A549 (cell line): Measurements from ENCODE around the gene MAP6D1. TPM values are rescaled to one million over a fixed set of nuclear protein-coding genes. Genes with fewer than 3 reads are reported as not detected.

ENCODE experiments used
- ATAC-seq, 2 experiments: fragments of 200-7000 bp in 1 of 2; fragments of >200 bp in 1 of 2; cut with Nextera tagmentation in 1 of 2; cut with Tn5 transposase in 1 of 2; 3 replicates each; pipeline versions ENCODE4 v1.8.0 to v1.9.1; 2018 to 2020; ENCODE audit warnings: mild to moderate bottlenecking in 1 of 2, moderate library complexity in 1 of 2
- CTCF ChIA-PET: fragments of 300-600 bp; sonication (Branson Sonifier 250); formaldehyde crosslinking; extraction: SDS; loops from one replicate; lab custom pipeline; 2021; ENCODE audit warnings: antibody characterized with exemption, inconsistent platforms; lab: Yijun Ruan, JAX
- POLR2A ChIA-PET: fragments of 350-600 bp; formaldehyde crosslinking; extraction: SDS; loops from one replicate; lab custom pipeline; 2021; ENCODE audit warnings: antibody characterized with exemption, inconsistent platforms; lab: Yijun Ruan, JAX
- DNase-seq, 2 experiments: peaks; one replicate each; pipeline versions ENCODE4 v3.0.0 to v3.0.0-alpha.2; 2011 to 2016; ENCODE audit warnings: low read depth in 1 of 2, low spot score in 1 of 2
- FAIRE-seq: peaks from 2 replicates; lab custom pipeline; 2011; peaks lifted over from hg19 to GRCh38; lab: Jason Lieb, UNC
- H3K27ac ChIP-seq, 2 experiments: fragments of >200 bp; sonication (Bioruptor Twin); formaldehyde crosslinking; 3 replicates each; pipeline ENCODE4 v1.5.1; 2016 to 2017
- H3K4me1 ChIP-seq: fragments of >200 bp; sonication (Bioruptor Twin); formaldehyde crosslinking; 3 replicates; pipeline ENCODE4 v1.6.1; 2016
- H3K4me2 ChIP-seq: fragments of >200 bp; sonication (Bioruptor Twin); formaldehyde crosslinking; 3 replicates; pipeline ENCODE4 v1.6.1; 2016
- H3K4me3 ChIP-seq: fragments of >200 bp; sonication (Bioruptor Twin); formaldehyde crosslinking; 3 replicates; pipeline ENCODE4 v1.5.1; 2016
- H3K9me3 ChIP-seq: fragments of >200 bp; sonication (Bioruptor Twin); formaldehyde crosslinking; 3 replicates; pipeline ENCODE4 v1.6.1; 2016
- ATOH8 ChIP-seq: fragments of 250-450 bp; sonication (Bioruptor Pico); IDR thresholded peaks from 2 replicates; pipeline ENCODE4 v1.5.0; 2020; ENCODE audit warnings: low read depth, mild to moderate bottlenecking, moderate library complexity
- CBX8 ChIP-seq: fragments of 200-600 bp; sonication (generic); IDR thresholded peaks from 2 replicates; pipeline ENCODE4 v1.6.1; 2016
- CHD2 ChIP-seq: fragments of 150-350 bp; IDR thresholded peaks from 2 replicates; pipeline ENCODE4 v1.6.1; 2014; ENCODE audit warnings: low read length; ENCODE audit not compliant: partially characterized antibody
- CHD4 ChIP-seq: fragments of 200-600 bp; sonication (generic); IDR thresholded peaks from 2 replicates; pipeline ENCODE4 v1.6.1; 2016; ENCODE audit warnings: antibody characterized with exemption, mild to moderate bottlenecking, borderline replicate concordance
- CTCF ChIP-seq: fragments of >200 bp; sonication (Bioruptor Twin); formaldehyde crosslinking; IDR thresholded peaks from 3 replicates; pipeline ENCODE4 v1.5.1; 2016
- EHMT2 ChIP-seq: fragments of 200-600 bp; sonication (generic); IDR thresholded peaks from 2 replicates; pipeline ENCODE4 v1.6.1; 2016; ENCODE audit warnings: antibody characterized with exemption, low read depth, mild to moderate bottlenecking, moderate library complexity
- ELK1 ChIP-seq: fragments of 150-350 bp; IDR thresholded peaks from 2 replicates; pipeline ENCODE4 v1.6.1; 2014; ENCODE audit warnings: low read depth, mild to moderate bottlenecking, low read length
- EP300 ChIP-seq, 2 experiments: fragments of >200 bp; sonication (Bioruptor Twin); formaldehyde crosslinking; IDR thresholded peaks; 2 replicates in 1 of 2; 3 replicates in 1 of 2; pipeline ENCODE4 v1.6.1; 2016 to 2017
- FOSB ChIP-seq: fragments of 250-450 bp; sonication (Bioruptor Pico); IDR thresholded peaks from 2 replicates; pipeline ENCODE4 v1.5.0; 2020; ENCODE audit warnings: mild to moderate bottlenecking, moderate library complexity
- HES2 ChIP-seq: fragments of >200 bp; sonication (Bioruptor Twin); formaldehyde crosslinking; IDR thresholded peaks from 2 replicates; pipeline ENCODE4 v1.6.1; 2016
- HOXA7 ChIP-seq: fragments of 250-450 bp; sonication (Bioruptor Pico); IDR thresholded peaks from 2 replicates; pipeline ENCODE4 v1.5.0; 2020; ENCODE audit warnings: mild to moderate bottlenecking, moderate library complexity
- JUN ChIP-seq, 2 experiments: fragments of >200 bp; sonication (Bioruptor Twin); formaldehyde crosslinking; IDR thresholded peaks; 2 replicates in 1 of 2; 3 replicates in 1 of 2; pipeline ENCODE4 v1.6.1; 2016 to 2017
- MAX ChIP-seq: IDR thresholded peaks from 2 replicates; pipeline ENCODE4 v1.6.1; 2012
- MAZ ChIP-seq: fragments of 150-350 bp; IDR thresholded peaks from 2 replicates; pipeline ENCODE4 v1.6.1; 2014; ENCODE audit warnings: antibody characterized with exemption, low read depth, low read length, borderline replicate concordance
- POLR2A ChIP-seq: IDR thresholded peaks from 2 replicates; pipeline ENCODE4 v1.6.1; 2012; ENCODE audit warnings: mild to moderate bottlenecking, low read length
- RCOR1 ChIP-seq: fragments of 150-350 bp; IDR thresholded peaks from 2 replicates; pipeline ENCODE4 v1.6.1; 2014; ENCODE audit warnings: antibody characterized with exemption, low read length, low read depth
- SREBF2 ChIP-seq: fragments of 450-650 bp; IDR thresholded peaks from 2 replicates; pipeline ENCODE4 v1.6.1; 2014; ENCODE audit warnings: mild to moderate bottlenecking, moderate library complexity
- TP53 ChIP-seq: fragments of 250-450 bp; sonication (Bioruptor Pico); IDR thresholded peaks from 2 replicates; pipeline ENCODE4 v1.5.0; 2021; ENCODE audit warnings: mild to moderate bottlenecking, moderate library complexity
- USF2 ChIP-seq: fragments of 450-650 bp; IDR thresholded peaks from 2 replicates; pipeline ENCODE4 v1.6.1; 2014; ENCODE audit warnings: antibody characterized with exemption
- ZC3H11A ChIP-seq: fragments of 450-650 bp; IDR thresholded peaks from 2 replicates; pipeline ENCODE4 v1.6.1; 2014; ENCODE audit warnings: antibody characterized with exemption, mild to moderate bottlenecking
- ZNF302 ChIP-seq: fragments of 250-450 bp; sonication (Bioruptor Pico); IDR thresholded peaks from 2 replicates; pipeline ENCODE4 v1.9.0; 2021; ENCODE audit warnings: inconsistent platforms, mild to moderate bottlenecking, moderate library complexity
- WGBS: methylation state at CpG from one replicate; pipeline ENCODE4 v1.1.6; 2017; ENCODE audit errors: missing lambda C conversion rate; 5-methylcytosine and 5-hydroxymethylcytosine counted together
- polyA plus RNA-seq, 4 experiments: library from polyadenylated mRNA; depleted of rRNA in 3 of 4; stranded (reverse); fragments of >200 nt; fragmentation: RNase III in 1 of 4; extraction: RNeasy Plus Mini Kit Qiagen cat#74134 plus additional on column Dnase treatment in 1 of 4; gene quantifications; 2 replicates in 3 of 4; 3 replicates in 1 of 4; pipeline ENCODE4 v1.2.3, GENCODE V29; 2011 to 2017

Gene MAP6D1
- polyA plus RNA-seq, 2 of the 4 experiments (the other 2 are of a cell fraction): 0.68 to 1.2 TPM

- no peak for ATAC-seq
- no peak overlapping the region for H3K4me2 ChIP-seq
- H3K9me3 ChIP-seq: no peaks in the 10 kb centered on the region
- TF ChIP-seq EHMT2 (no peak), ELK1 (no peak), CHD4 (no peak), EP300 (IDR thresholded peaks at IDR 0.05) (no peak), FOSB (no peak), CHD2 (no peak), USF2 (no peak), POLR2A (no peak), ZNF302 (CRISPR knock-in tag) (no peak), SREBF2 (no peak)
- TF ChIP-seq, all 56 proteins: peak for 0
- WGBS: 84% methylated on average over 11 of the region's 11 CpGs
- FAIRE-seq (no peak), DNase-seq (no peak)
- Histone ChIP-seq H3K4me3 (no peak overlapping the region), H3K27ac (no peak overlapping the region), H3K4me1 (no peaks in the 10 kb centered on the region)
- CTCF ChIA-PET: no interaction called here
- POLR2A ChIA-PET: no interaction called here
Measured at GRCh38 chr3:183811638-183812037, 13.7 kb downstream of the MAP6D1 start.

GRCh38 chr3:183810643-183811594 lies 14.5 kb downstream of the MAP6D1 start:
- Histone ChIP-seq H3K4me3 (no peak overlapping the region), H3K9me3 (no peaks in the 10 kb centered on the region), H3K4me1 (no peaks in the 10 kb centered on the region), H3K27ac (no peak overlapping the region), H3K4me2 (no peak overlapping the region)
- DNase-seq (no peak), FAIRE-seq (no peak), ATAC-seq (no peak)
- ChIA-PET POLR2A (no interaction called here), CTCF (interaction anchor here (0.9 kb wide), 1 partner anchor 15 kb away, joined by 3 read pairs; no protein-coding TSS in a partner anchor)
- TF ChIP-seq EHMT2: no peak
- TF ChIP-seq HES2: no peak
- no peak for TF ChIP-seq ATOH8 (CRISPR knock-in tag)
- no peak for TF ChIP-seq RCOR1
- no peak for TF ChIP-seq ZC3H11A
- TF ChIP-seq TP53 (CRISPR knock-in tag): no peak
- no peak for TF ChIP-seq MAX
- TF ChIP-seq CTCF: no peak
- no peak for TF ChIP-seq ELK1
- no peak for TF ChIP-seq MAZ
- TF ChIP-seq CBX8: no peak
- TF ChIP-seq HOXA7 (CRISPR knock-in tag): no peak
- no peak for TF ChIP-seq JUN (IDR thresholded peaks at IDR 0.05)
- WGBS: 87% methylated on average over 20 of the region's 24 CpGs
